ENCODE results near the gene CHTOP.

GRCh38 chr1:153616917-153617311 lies 17.0 kb upstream of the CHTOP start:
- no peak for TF ChIP-seq EZH2 (IDR thresholded peaks at IDR 0.05; ENCODE audit: borderline replicate concordance, low read length)
- no peak for TF ChIP-seq CTCF (IDR thresholded peaks at IDR 0.05; ENCODE audit: low read length)
